Activated CD4-positive, alpha-beta T cell treated with anti-CD3 and anti-CD28 coated beads for 36 hours (primary cell): ENCODE measurements around the gene SGIP1. TPM values are rescaled to one million over a fixed set of nuclear protein-coding genes. Genes with fewer than 3 reads are reported as not detected.

Experiments used
- ATAC-seq: fragments of 200-7000 bp; cut with Tn5 transposase; one replicate; pipeline ENCODE4 v1.10.0; 2021; ENCODE audit warnings: mild to moderate bottlenecking, moderate library complexity
- CTCF ChIA-PET: fragments of 350-600 bp; sonication (Branson Sonifier 250); formaldehyde crosslinking; loops from one replicate; lab custom pipeline; 2021; ENCODE audit warnings: antibody characterized with exemption; lab: Charles Lee
- POLR2A ChIA-PET: fragments of 350-600 bp; sonication (Branson Sonifier 250); formaldehyde crosslinking; loops from one replicate; lab custom pipeline; 2021; ENCODE audit warnings: antibody characterized with exemption, inconsistent platforms; lab: Charles Lee
- DNase-seq: peaks from one replicate; pipeline ENCODE4 v3.0.0-alpha.2; 2020
- H3K27ac Mint-ChIP-seq: one replicate; pipeline ENCODE4 v1.8.0; 2021; ENCODE audit warnings: mixed read lengths
- H3K27me3 Mint-ChIP-seq: one replicate; pipeline ENCODE4 v1.8.0; 2021; ENCODE audit warnings: mixed read lengths
- H3K36me3 Mint-ChIP-seq: one replicate; pipeline ENCODE4 v1.8.0; 2021; ENCODE audit warnings: low read depth, mixed read lengths
- H3K4me1 Mint-ChIP-seq: one replicate; pipeline ENCODE4 v1.8.0; 2021; ENCODE audit warnings: mixed read lengths
- H3K4me3 Mint-ChIP-seq: one replicate; pipeline ENCODE4 v1.8.0; 2021; ENCODE audit warnings: mild to moderate bottlenecking, moderate library complexity, mixed read lengths
- H3K9me3 Mint-ChIP-seq: one replicate; pipeline ENCODE4 v1.8.0; 2021; ENCODE audit warnings: low read depth, mixed read lengths
- intact Hi-C, 2 experiments: fragments of 100-400 bp; cut with DNase I in 1 of 2; cut with micrococcal nuclease in 1 of 2; formaldehyde crosslinking; loops; one replicate each; pipeline versions ENCODE4 v1.14.2 to v1.15.1; 2022 to 2024; cut with DNase I, micrococcal nuclease
- total RNA-seq, 2 experiments: library from RNA; stranded (reverse); gene quantifications; one replicate each; pipeline ENCODE4 v1.2.3, GENCODE V29; 2021

The SGIP1 gene
- total RNA-seq, 2 experiments from 2014 or later: 0.02 to 0.05 TPM

- Mint-ChIP-seq H3K27ac (no peak overlapping the region), H3K36me3 (no peaks in the 10 kb centered on the region), H3K4me1 (no peaks in the 10 kb centered on the region), H3K4me3 (no peak overlapping the region), H3K9me3 (no peaks in the 10 kb centered on the region), H3K27me3 (peaks cover 5% of the 10 kb centered on the region)
- POLR2A ChIA-PET: no interaction called here
- CTCF ChIA-PET: interaction anchor here (0.9 kb wide), 1 partner anchor 62 kb away, joined by 3 read pairs; no protein-coding TSS in a partner anchor
- no peak for ATAC-seq
- no peak for DNase-seq
- intact Hi-C loops: no loop called here
Observed at GRCh38 chr1:66642992-66643391, 109.0 kb downstream of the SGIP1 start.

- H3K27ac Mint-ChIP-seq: no peak overlapping the region
- intact Hi-C loops: no loop called here
- peaks cover 5% of the 10 kb centered on the region for H3K27me3 Mint-ChIP-seq
- no peak for ATAC-seq
- no peaks in the 10 kb centered on the region for H3K36me3 Mint-ChIP-seq
- POLR2A ChIA-PET: no interaction called here
- H3K4me3 Mint-ChIP-seq: no peak overlapping the region
- CTCF ChIA-PET: interaction anchor here (0.5 to 0.7 kb wide), 2 partner anchors 43 to 911 kb away, joined by 3 to 4 read pairs; no protein-coding TSS in a partner anchor
- H3K9me3 Mint-ChIP-seq: no peaks in the 10 kb centered on the region
- H3K4me1 Mint-ChIP-seq: no peaks in the 10 kb centered on the region
- DNase-seq: no peak
Observed at GRCh38 chr1:66644331-66644730, 110.4 kb downstream of the SGIP1 start.

GRCh38 chr1:66648901-66649595 lies 115.1 kb downstream of the SGIP1 start:
- Mint-ChIP-seq H3K4me3 (no peak overlapping the region), H3K27me3 (peaks cover 2% of the 10 kb centered on the region), H3K27ac (no peak overlapping the region), H3K9me3 (no peaks in the 10 kb centered on the region), H3K36me3 (no peaks in the 10 kb centered on the region), H3K4me1 (no peaks in the 10 kb centered on the region)
- POLR2A ChIA-PET: no interaction called here
- intact Hi-C loops: no loop called here
- no peak for DNase-seq
- no peak for ATAC-seq
- CTCF ChIA-PET: interaction anchor here (0.7 kb wide), 1 partner anchor 90 kb away, joined by 4 read pairs; no protein-coding TSS in a partner anchor

- Mint-ChIP-seq H3K27ac (no peak overlapping the region), H3K9me3 (no peaks in the 10 kb centered on the region), H3K27me3 (peaks cover 4% of the 10 kb centered on the region), H3K4me1 (no peaks in the 10 kb centered on the region), H3K4me3 (no peak overlapping the region), H3K36me3 (no peaks in the 10 kb centered on the region)
- ChIA-PET CTCF (interaction anchor here (0.6 to 1.0 kb wide), 2 partner anchors 29 to 118 kb away, joined by 3 to 4 read pairs; partner anchors contain the start of gene SGIP1), POLR2A (no interaction called here)
- no peak for DNase-seq
- no peak for ATAC-seq
- intact Hi-C loops: no loop called here
Observed at GRCh38 chr1:66652556-66652955, 118.6 kb downstream of the SGIP1 start.

- H3K9me3 Mint-ChIP-seq: no peaks in the 10 kb centered on the region
- ATAC-seq (no peak), DNase-seq (no peak)
- H3K36me3 Mint-ChIP-seq: no peaks in the 10 kb centered on the region
- H3K4me1 Mint-ChIP-seq: no peaks in the 10 kb centered on the region
- H3K27ac Mint-ChIP-seq: no peak overlapping the region
- ChIA-PET CTCF (no interaction called here), POLR2A (no interaction called here)
- no peak overlapping the region for H3K4me3 Mint-ChIP-seq
- peaks cover 6% of the 10 kb centered on the region for H3K27me3 Mint-ChIP-seq
- intact Hi-C loops: no loop called here
Observed at GRCh38 chr1:66654643-66655042, 120.7 kb downstream of the SGIP1 start.

GRCh38 chr1:66671455-66671854 lies 137.5 kb downstream of the SGIP1 start:
- Mint-ChIP-seq H3K27me3 (peaks cover 3% of the 10 kb centered on the region), H3K4me1 (no peaks in the 10 kb centered on the region), H3K9me3 (no peaks in the 10 kb centered on the region), H3K4me3 (no peak overlapping the region), H3K36me3 (no peaks in the 10 kb centered on the region), H3K27ac (no peak overlapping the region)
- ChIA-PET POLR2A (no interaction called here), CTCF (no interaction called here)
- intact Hi-C loops: no loop called here
- DNase-seq: no peak
- no peak for ATAC-seq

GRCh38 chr1:66676613-66677298 lies 142.8 kb downstream of the SGIP1 start:
- no peaks in the 10 kb centered on the region for H3K36me3 Mint-ChIP-seq
- ATAC-seq (no peak), DNase-seq (no peak)
- ChIA-PET POLR2A (no interaction called here), CTCF (interaction anchor here (1.7 kb wide), 1 partner anchor 49 kb away, joined by 4 read pairs; no protein-coding TSS in a partner anchor)
- intact Hi-C loops: no loop called here
- no peak overlapping the region for H3K27ac Mint-ChIP-seq
- H3K9me3 Mint-ChIP-seq: no peaks in the 10 kb centered on the region
- H3K27me3 Mint-ChIP-seq: no peaks in the 10 kb centered on the region
- H3K4me1 Mint-ChIP-seq: no peaks in the 10 kb centered on the region
- no peak overlapping the region for H3K4me3 Mint-ChIP-seq

GRCh38 chr1:66678146-66678545 lies 144.2 kb downstream of the SGIP1 start:
- no peak for DNase-seq
- H3K36me3 Mint-ChIP-seq: no peaks in the 10 kb centered on the region
- H3K27me3 Mint-ChIP-seq: peaks cover under 1% of the 10 kb centered on the region
- intact Hi-C loops: no loop called here
- CTCF ChIA-PET: no interaction called here
- H3K4me1 Mint-ChIP-seq: no peaks in the 10 kb centered on the region
- POLR2A ChIA-PET: no interaction called here
- ATAC-seq: no peak
- H3K4me3 Mint-ChIP-seq: no peak overlapping the region
- H3K9me3 Mint-ChIP-seq: no peaks in the 10 kb centered on the region
- no peak overlapping the region for H3K27ac Mint-ChIP-seq

- Mint-ChIP-seq H3K27me3 (peaks cover 4% of the 10 kb centered on the region), H3K36me3 (no peaks in the 10 kb centered on the region), H3K4me1 (no peaks in the 10 kb centered on the region), H3K27ac (no peak overlapping the region), H3K9me3 (no peaks in the 10 kb centered on the region), H3K4me3 (no peak overlapping the region)
- DNase-seq (no peak), ATAC-seq (no peak)
- intact Hi-C loops: no loop called here
- POLR2A ChIA-PET: no interaction called here
- CTCF ChIA-PET: no interaction called here
Observed at GRCh38 chr1:66679140-66679539, 145.2 kb downstream of the SGIP1 start.

- no peaks in the 10 kb centered on the region for H3K4me1 Mint-ChIP-seq
- H3K27ac Mint-ChIP-seq: no peak overlapping the region
- no peak for ATAC-seq
- ChIA-PET POLR2A (no interaction called here), CTCF (interaction anchor here (1.0 kb wide), 1 partner anchor 28 kb away, joined by 3 read pairs; no protein-coding TSS in a partner anchor)
- DNase-seq: no peak
- H3K27me3 Mint-ChIP-seq: peaks cover 4% of the 10 kb centered on the region
- no peaks in the 10 kb centered on the region for H3K9me3 Mint-ChIP-seq
- H3K36me3 Mint-ChIP-seq: no peaks in the 10 kb centered on the region
- no peak overlapping the region for H3K4me3 Mint-ChIP-seq
- intact Hi-C loops: no loop called here
Observed at GRCh38 chr1:66681686-66682085, 147.7 kb downstream of the SGIP1 start.

- H3K9me3 Mint-ChIP-seq: no peaks in the 10 kb centered on the region
- H3K27me3 Mint-ChIP-seq: peaks cover 4% of the 10 kb centered on the region
- H3K4me1 Mint-ChIP-seq: no peaks in the 10 kb centered on the region
- no peak overlapping the region for H3K27ac Mint-ChIP-seq
- ATAC-seq: no peak
- H3K4me3 Mint-ChIP-seq: no peak overlapping the region
- CTCF ChIA-PET: no interaction called here
- DNase-seq: no peak
- no peaks in the 10 kb centered on the region for H3K36me3 Mint-ChIP-seq
- intact Hi-C loops: no loop called here
- POLR2A ChIA-PET: no interaction called here
Observed at GRCh38 chr1:66682106-66682505, 148.2 kb downstream of the SGIP1 start.

- DNase-seq (no peak), ATAC-seq (no peak)
- no peaks in the 10 kb centered on the region for H3K9me3 Mint-ChIP-seq
- H3K36me3 Mint-ChIP-seq: no peaks in the 10 kb centered on the region
- intact Hi-C loops: no loop called here
- no peak overlapping the region for H3K4me3 Mint-ChIP-seq
- H3K4me1 Mint-ChIP-seq: no peaks in the 10 kb centered on the region
- peaks cover 4% of the 10 kb centered on the region for H3K27me3 Mint-ChIP-seq
- ChIA-PET POLR2A (no interaction called here), CTCF (interaction anchor here (0.9 to 1.2 kb wide), 4 partner anchors 9 to 42 kb away, joined by 3 read pairs; no protein-coding TSS in a partner anchor)
- no peak overlapping the region for H3K27ac Mint-ChIP-seq
Observed at GRCh38 chr1:66684353-66684752, 150.4 kb downstream of the SGIP1 start.
